Measurements from ENCODE around the gene UTP18.
"Not testable (repeated sequence)": the region's sequence is repeated elsewhere in the genome, so short reads cannot be mapped to it uniquely, and the experiment has no call there.

The UTP18 gene

DNA sequence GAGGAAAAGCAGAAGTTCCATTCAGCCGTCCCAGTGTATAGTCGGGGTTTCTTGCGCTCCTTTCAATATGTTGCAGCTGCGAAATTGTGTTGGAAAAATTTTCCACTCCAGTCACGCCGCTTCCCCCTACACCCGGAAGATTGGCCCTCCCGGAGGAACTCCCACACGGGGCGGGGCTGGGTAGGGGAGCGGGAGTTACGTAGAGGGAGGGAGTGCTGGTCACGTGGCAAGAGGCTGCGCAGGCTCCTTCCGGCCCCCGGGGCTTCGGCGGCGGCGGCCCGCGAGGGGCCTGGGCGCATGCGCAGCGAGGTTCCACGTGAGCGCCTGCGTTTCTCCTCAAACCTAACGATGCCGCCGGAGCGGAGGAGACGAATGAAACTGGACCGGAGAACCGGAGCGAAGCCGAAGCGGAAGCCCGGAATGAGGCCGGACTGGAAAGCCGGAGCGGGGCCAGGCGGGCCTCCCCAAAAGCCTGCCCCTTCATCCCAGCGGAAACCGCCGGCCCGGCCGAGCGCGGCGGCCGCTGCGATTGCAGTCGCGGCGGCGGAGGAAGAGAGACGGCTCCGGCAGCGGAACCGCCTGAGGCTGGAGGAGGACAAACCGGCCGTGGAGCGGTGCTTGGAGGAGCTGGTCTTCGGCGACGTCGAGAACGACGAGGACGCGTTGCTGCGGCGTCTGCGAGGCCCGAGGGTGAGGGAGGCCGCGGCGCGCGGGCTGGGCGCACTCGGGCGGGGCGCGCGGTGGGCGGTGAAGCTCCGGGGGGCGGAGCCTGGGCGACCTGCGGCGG is at the start of gene UTP18:
Gene UTP18, plus strand, starts transcription at position 310 of the 787 bp plus-strand sequence. Its CDS starts 39 bp downstream, at position 349.
- DNase-seq (ENCODE audit: low spot score) = peak; percentile 99

DNA sequence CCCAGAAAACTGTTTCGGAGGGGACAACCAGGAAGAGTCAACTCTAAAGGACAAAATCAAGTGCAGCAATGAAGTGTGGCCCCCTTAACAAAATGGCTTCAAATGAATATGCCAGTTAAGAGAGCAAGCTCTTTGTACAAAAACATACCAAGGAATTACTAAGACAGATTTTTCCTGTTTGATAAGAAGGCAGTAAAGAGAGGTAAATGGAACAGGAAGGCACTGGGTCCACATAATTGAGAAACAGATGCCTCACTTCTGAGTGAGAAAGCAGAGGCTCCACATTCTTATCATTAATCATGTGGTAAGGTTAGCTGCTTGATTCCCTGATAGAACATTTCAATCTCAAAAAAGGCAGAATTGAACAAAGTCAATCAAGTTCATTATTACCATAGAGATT is 45.4 kb upstream of the UTP18 start:
- DNase-seq (ENCODE audit: low spot score) = no peak

DNA sequence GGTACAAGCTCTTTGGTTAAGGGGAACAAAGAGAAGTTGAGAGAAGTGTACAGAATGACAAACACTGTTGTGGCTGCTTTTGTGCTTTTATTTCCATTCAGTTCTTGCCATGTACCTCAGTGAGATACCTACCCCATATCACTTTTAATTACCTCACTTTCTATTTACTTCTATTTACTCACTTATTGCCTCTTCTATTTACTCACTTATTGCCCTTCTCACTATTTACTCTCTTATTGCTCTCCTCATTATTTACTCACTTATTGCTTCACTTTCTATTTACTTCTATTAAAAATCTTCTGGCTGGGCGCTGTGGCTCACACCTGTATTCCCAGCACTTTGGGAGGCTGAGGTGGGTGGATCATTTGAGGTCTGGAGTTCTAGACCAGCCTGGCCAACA is 42.4 kb upstream of the UTP18 start:
- no peak for DNase-seq (ENCODE audit: low spot score)

DNA sequence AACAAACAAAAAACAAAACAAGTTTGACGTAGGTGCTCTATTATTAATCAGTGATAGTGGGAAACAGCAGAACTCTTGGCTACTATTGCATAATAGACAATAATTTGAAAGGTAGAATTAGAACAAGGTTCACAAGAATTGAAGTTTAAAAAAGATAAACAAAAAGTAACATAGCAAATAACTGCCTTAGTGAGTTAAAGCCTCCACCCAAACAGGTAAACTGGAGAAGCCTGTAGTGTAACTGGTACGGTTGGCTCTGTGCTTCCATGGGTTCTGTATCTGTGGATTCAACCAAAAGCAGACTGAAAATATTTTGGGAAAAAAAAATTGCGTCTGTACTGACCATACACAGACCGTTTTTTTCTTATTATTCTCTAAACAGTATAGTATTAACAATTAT is 39.0 kb upstream of the UTP18 start:
- DNase-seq (ENCODE audit: low spot score) = no peak

DNA sequence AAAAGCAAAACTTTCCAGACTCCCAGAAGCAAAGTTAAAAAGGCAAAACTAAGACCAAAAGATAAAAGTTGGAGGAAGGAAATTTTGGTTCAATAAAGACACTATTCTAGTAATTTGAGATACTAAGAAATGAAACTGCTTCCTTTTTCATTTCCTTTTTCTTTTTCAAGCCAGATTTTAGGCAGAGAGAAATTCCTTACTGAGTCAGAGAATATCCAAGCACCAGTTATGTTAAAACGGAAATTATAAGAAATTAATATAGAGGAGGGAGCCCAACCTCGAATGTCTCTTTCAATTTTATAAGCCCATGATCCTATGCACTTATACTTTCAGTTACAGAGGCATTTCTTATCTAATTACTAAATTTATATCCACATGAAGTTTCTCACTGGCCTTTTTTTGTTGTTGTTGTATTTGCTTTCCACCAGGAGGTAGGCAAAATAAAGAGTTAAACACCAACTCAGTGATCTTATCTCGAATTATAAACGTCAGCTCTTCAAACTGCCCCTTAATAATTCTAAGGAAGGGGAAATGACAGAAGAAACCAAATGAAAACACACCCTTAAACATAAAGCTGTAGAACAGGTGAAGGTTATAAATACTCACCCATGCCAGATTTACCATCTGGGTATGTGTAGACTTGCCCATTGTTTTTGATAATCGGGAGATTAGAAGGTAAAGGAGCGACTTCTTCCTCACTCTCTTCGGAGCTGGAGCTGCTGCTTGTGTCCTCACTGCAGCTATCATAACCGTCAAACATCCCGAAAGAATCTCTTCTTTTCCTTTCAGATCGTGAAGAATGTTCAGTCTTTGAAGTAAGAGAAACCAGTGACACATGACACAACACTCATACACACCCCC is 35.7 kb upstream of the UTP18 start:
- DNase-seq (ENCODE audit: low spot score) = peak; percentile 8

DNA sequence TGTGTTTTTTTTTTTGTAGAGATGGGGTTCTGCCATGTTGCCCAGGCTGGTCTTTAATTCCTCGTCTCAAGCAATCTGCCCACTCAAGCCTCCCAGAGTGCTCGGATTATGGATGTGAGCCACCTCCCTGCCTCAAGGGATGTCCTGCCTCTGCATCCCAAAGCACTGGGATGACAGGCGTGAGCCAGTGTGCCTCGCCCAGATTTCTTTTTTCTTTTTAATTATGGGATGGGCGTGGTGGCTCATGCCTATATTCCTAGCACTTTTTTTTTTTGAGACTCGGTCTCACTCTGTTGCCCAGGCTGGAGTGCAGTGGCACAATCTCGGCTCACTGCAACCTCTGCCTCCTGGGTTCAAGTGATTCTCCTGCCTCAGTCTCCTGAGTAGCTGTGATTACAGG is 34.8 kb upstream of the UTP18 start:
- DNase-seq (ENCODE audit: low spot score) = not testable (repeated sequence)

DNA sequence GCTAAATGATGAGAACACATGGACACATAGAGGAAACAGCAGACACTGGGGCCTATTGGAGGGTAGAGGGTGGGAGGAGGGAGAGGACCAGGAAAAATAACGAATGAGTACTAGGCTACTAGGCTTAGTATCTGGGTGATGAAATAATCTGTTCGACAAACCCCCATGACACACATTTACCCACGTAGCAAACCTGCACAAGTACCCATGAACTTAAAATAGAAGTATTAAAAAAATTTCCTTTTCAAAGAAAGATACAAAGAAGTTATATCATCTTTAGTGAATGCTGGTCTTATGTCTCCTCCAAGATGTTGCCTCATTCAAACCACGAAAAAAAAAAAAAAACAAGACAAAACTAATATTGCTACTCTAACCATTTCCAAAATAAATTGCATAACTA is 32.2 kb upstream of the UTP18 start:
- DNase-seq (ENCODE audit: low spot score) = peak; percentile 65

DNA sequence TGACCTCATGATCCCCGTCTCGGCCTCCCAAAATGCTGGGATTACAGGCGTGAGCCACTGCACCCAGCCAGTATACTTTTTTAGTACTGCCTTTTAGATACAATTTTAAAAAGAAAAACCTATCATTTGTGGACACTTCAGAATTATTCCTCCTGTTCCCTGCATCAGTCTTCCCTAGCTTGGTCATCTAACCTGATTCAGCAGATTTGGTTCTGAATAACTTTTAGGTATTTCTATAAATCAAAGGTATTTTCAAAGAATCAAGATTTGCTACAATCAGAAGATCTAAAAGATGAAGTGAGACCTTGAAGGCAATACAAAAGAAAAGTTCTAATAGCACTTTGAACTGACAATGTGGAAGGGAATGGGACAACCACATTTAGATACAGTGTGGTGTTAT is 30.5 kb upstream of the UTP18 start:
- no peak for DNase-seq (ENCODE audit: low spot score)

DNA sequence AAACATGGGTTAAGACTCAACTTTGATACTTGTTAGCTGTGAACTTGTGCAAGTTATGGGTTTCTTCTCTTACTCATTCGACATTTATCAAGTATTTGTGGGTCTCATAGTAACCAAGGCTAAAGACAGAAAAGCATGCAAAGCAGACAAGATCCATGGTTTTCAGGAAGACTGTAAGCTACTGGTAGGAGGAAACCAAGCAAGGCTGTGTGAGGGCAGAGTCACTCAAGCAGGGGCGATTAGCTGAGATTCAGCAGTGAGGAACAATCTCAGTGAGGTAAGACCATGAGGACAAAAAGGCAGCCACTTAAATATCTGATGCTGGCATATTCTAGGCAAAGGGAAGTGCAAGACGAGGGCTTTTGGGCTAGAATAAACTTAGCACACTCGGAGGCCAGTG is 30.0 kb upstream of the UTP18 start:
- no peak for DNase-seq (ENCODE audit: low spot score)

DNA sequence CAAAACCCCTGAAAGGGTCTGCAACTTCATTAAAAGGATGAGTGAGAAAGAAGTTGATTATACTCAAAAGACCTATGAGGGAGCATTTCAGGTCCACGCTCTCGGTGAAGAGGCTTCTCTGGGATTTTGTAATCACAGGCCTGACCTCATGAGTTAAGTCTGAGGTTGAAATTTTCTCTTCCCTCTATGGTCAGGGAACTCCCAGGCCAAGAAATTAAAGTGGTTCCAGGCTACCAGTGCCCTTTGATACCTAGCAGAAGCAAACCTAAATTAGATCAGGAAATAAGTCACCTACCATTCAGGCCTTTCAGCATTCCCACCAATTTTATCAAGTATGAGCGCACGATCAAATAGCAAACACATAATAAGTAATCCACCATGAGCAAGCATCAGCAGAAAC is 28.3 kb upstream of the UTP18 start:
- DNase-seq (ENCODE audit: low spot score) = no peak

DNA sequence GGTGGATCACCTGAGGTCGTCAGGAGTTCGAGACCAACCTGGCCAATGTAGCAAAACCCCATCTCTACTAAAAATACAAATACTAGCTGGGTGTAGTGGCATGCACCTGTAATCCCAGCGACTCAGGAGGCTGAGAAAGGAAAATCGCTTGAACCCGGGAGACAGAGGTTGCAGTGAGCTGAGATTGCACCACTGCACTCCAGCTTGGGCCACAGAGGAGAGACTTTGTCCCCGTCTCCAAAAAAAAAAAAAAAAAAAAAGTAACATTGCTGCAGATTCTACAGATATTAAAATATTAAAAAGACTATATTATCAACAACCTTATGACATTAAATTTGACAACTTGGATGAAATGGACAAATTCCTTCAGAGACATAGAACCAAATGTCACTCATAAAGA is 26.2 kb upstream of the UTP18 start:
- no peak for DNase-seq (ENCODE audit: low spot score)

DNA sequence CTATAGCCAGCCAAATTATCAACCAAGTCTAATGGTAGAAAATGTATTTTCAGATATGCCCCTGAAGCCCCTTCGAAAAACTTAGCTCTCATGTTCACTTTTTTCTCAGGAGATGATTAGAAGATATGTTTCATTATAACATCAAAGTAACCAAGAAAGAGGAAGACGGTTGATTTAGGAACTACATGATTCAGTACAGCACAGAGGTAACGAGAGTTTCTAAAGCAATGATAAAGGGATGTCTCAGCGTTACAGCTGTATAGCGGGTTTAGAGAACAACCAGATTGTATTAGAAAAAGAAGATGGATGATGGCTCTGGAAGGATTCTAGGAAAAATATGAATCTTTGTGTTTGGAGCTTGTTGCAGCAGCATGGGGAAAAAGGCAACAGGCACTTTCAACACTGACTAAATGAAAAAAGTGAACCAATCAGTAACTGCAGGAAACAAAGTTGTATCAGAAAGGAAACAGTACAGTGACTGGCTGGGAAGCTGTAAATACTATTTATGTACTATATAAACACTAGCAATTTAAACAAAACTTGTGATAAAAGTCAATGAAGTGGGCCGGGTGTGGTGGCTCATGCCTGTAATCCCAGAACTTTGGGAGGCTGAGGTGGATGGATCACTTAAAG is 22.0 kb upstream of the UTP18 start:
- no peak for DNase-seq (ENCODE audit: low spot score)

DNA sequence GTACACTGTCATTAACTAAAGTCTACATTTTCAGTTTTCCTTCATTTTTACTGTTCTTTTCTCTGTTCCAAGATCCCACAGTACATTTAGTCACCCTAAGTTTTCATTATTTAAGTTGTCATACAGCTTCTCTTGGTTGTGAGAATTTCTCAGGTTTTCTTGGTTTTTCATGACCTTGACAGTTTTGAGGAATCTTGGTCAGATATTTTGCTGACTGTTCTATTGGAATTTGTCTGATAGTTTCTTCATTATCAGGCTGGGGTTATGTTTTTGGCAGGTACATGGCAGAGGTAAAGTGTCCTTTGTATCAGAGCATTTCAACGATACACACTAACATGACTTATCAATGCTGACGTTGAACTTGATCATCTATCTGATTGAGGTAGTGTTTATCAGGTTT is 20.1 kb upstream of the UTP18 start:
- no peak for DNase-seq (ENCODE audit: low spot score)

DNA sequence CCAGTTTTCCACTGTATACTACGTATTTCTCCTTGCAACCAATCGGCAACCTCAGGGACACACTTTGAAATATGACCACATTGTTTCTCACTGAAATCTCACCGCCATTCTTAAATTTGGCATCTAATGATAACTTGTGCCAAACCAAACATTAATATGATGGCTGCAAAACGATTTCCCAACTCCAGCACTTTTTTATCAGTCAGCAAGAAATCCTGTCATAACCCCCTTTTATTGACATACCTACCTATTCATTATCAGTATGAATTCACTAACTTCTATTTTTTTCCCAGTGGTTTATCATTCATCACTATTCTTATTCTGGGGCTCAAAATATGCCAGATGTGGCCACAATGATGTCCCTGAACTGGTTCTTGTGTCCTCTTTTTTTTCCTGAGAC is 16.3 kb upstream of the UTP18 start:
- DNase-seq (ENCODE audit: low spot score) = no peak

DNA sequence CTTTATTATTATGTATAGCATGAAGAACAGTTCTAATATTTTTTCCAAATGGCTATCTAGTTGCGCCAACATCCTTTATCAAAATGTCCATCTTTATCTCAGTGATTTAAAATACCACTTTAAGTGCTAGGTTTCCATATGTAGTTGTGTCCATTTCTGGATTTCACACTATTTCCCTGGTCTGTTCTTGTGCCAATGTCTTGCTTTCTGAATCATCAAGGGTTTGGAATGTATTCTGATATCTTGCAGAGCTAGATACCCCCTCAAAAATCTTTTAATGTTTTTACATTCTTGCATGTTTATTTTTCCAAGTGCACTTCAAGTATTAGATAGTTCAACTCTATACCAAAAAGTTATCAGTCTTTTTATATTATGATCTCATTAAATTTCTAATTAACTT is 14.8 kb upstream of the UTP18 start:
- no peak for DNase-seq (ENCODE audit: low spot score)

DNA sequence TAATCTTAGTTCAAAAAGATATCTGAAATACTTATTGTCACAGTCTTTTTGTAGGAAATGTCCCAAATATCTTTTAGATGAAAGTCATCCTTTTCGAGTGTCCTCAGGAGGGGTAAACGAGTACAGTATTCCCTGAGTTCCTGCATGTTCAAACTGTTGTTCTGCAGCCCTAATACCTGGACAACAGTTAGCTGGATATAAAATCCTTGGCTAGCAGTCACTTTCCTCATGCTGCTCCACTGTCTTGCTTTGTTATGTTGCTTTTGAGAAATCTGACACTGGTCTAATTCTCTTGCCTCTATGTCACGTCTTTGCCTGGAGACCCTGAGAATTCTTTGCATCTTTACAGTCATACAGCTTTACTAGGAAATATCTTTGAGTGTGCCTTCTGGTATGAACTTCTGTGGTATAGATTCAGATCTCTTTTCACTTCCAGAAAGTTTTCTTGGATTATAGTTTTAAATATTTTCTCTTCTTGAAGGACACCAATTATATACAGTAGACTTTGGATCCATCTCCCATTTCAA is 10.0 kb upstream of the UTP18 start:
- DNase-seq (ENCODE audit: low spot score) = no peak

DNA sequence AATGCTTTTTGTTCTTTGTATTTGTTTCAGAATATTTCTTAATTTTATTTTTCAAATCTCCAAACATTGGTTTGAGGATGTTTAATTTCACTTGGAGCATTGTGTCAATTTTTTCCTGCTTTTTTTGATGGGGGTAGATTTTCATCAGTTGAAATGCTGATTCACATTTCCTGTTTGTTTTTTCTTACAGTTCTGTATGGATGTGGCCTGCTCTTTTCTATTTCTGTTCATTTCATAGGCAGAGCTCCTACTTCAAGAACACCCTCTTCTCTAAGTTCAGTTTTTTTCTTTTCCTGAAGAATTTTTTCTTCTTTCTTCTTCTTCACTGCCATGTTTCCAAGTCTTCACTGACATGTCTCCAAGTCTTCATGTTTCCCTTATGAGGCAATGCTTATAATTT is 9.3 kb upstream of the UTP18 start:
- no peak for DNase-seq (ENCODE audit: low spot score)

DNA sequence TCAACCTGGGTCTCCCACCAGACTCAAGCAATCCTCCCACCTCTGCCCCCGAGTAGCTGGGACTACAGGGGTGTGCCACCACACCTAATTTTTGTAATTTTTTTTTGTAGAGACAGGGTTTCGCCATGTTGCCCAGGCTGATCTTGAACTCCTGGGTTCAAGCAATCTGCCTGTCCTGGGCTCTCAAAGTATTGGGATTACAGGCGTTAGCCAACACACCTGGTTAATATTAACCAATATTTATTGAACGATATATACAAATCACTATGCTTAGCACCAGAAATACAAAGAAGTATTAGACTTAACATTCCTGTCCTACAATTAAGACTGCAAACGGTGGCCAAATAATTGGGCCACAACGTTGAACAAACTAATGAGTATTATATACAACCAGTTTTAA is 4.7 kb upstream of the UTP18 start:
- no peak for DNase-seq (ENCODE audit: low spot score)

DNA sequence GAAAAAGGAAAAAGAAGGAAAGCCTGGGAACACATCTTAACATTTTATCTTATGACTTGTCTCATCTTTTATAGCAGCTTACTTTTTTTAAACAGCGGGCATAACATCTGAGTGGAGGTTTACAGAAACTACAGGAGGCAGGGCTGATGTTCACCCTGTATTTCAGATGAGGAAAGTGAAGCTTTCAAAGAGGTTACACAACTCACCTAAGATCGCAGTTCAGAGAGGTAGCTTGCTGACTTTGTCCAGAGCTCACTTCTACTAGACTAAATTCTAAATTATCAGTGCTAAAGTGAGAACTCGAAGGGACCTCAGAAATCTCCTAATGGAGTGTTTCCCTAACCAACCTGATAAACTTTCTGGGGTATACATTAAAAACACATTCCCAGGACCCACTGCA is 4.2 kb upstream of the UTP18 start:
- DNase-seq (ENCODE audit: low spot score) = no peak

DNA sequence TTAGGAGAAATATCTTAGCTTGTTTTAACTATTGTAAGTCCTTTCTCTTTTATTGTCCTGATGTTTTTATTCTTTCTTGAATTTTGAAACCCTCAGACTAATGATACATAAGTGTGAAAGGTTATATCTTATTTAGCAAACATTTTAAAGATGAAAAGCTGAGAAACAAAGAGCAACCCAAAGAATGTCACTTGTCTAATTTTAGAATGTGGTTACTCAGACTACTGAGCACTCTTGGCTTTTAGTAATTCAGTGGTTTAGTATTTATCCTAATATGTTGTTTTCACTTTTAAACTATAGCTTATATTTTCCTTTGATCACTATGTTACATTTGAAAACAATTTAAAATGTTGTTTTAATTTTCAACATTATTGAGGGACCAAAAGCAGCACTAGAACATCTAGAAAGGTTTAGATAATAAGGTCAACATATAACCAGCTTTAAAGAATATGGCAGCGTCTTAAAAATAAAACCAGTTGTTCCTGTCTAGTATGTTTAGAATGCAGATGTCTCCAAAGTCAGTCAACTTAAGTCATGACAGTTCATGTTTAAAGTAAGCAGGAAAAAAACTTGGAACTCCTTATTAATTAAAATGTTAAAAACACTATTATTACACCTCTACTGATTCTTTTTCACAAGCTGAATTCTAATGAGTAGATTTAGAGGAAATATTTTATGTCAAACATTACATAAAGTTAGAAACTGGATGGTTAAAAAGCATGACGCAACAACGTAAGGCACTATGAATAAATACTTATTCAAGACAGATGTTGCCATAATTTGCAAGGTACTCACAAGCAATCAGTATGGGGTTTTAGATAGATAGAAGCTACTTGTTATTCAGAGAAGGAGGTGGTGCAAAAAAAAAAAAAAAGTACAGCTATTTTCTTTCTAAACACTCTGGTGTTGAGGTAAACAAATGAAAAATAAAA is 2.9 kb upstream of the UTP18 start:
- peak; percentile 13 for DNase-seq (ENCODE audit: low spot score)

DNA sequence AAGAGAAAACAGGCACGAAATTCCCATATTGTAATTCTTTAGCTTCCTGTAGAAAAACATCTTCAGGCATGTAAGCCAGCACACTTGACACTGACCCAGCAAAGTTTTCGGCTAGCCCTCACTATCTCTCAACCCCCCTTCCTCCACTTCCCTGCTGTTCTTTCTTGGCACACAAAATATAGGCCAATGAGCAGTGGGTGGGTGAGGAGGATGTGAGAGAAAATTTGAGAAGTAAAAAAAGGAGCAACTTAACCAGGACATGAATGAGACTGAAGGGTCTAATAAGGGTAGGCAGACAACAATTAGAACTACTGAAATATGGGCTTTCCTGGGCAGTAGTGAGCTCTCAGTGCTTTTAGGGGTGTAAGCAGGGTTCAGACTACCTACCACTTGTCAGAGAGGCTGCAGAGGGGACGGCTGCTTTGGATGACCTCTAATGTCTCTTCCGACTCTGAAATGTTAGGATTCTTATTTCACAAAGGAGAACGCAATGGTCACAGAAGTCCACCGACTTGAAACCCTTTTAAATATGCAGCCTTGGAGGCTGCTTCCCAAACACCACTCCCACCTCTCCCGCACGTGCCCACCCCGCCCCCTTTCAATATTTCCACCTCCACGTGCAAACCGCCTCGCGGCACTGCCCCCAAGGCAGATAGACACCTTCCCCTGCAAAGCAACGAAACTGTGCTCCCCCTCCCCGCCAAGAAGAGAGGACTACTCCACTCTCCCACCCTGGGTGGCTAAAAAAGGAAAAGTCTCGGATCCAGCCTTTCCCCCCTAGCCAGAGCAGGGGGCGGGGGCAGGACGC is 1.4 kb upstream of the UTP18 start:
- peak; percentile 21 for DNase-seq (ENCODE audit: low spot score)

Measured in AG20443 (cell line).